HepG2 (cell line): ENCODE results near the gene LRRC4. TPM values are rescaled to one million over a fixed set of nuclear protein-coding genes. Genes with fewer than 3 reads are reported as not detected.
A peak's percentile ranks its signal among the peaks of the same experiment; 100 is the strongest.

ENCODE experiments used
- ATAC-seq: fragments of 200-7000 bp; cut with Tn5 transposase; 3 replicates; pipeline ENCODE4 v1.9.1; 2020; ENCODE audit warnings: mild to moderate bottlenecking, moderate library complexity
- BruUV-seq: library from RNA; stranded (reverse); fragments of 400-500 nt; replicated peaks from 2 replicates; lab custom pipeline; 2021; lab: Mats Ljungman, UMichigan
- CTCF ChIA-PET: fragments of 300-600 bp; formaldehyde crosslinking; extraction: SDS; loops from one replicate; lab custom pipeline; 2021; ENCODE audit warnings: low total read pairs, inconsistent platforms, low intra/inter-chr PET ratio; lab: Yijun Ruan, JAX
- POLR2A ChIA-PET: fragments of 350-600 bp; sonication (Branson Sonifier 250); formaldehyde crosslinking; loops from one replicate; lab custom pipeline; 2020; ENCODE audit warnings: antibody characterized with exemption, inconsistent platforms; lab: Yijun Ruan, JAX
- DNase-seq: peaks from one replicate; pipeline ENCODE4 v3.0.0-alpha.2; 2015; ENCODE audit warnings: low spot score
- FAIRE-seq: peaks from 3 replicates; lab custom pipeline; 2011; peaks lifted over from hg19 to GRCh38; lab: Jason Lieb, UNC
- H2AFZ ChIP-seq: one replicate; pipeline ENCODE4 v1.6.1; 2011; ENCODE audit warnings: low read length, inconsistent platforms
- H3K27ac ChIP-seq: fragments of 300-600 bp; 3 replicates; pipeline ENCODE4 v1.8.0; 2011; ENCODE audit warnings: mixed run types, mild to moderate bottlenecking, mixed read lengths, low read length, inconsistent platforms; ENCODE audit not compliant: insufficient read depth; ENCODE audit errors: extremely low read length
- H3K27me3 ChIP-seq, 2 experiments: fragments of 200-600 bp in 1 of 2; 2 replicates in 1 of 2; 3 replicates in 1 of 2; pipeline versions ENCODE4 v1.6.0 to v1.8.0; 2011; ENCODE audit warnings: low read length in 2 of 2, mild to moderate bottlenecking in 2 of 2, moderate library complexity in 2 of 2, inconsistent platforms in 1 of 2; ENCODE audit not compliant: insufficient read depth in 2 of 2, control insufficient read depth in 1 of 2
- H3K36me3 ChIP-seq, 2 experiments: fragments of 200-600 bp in 1 of 2; replicated peaks in 1 of 2; 2 replicates in 1 of 2; 3 replicates in 1 of 2; pipeline versions ENCODE4 v1.5.1 to v1.8.0; 2011; ENCODE audit warnings: low read length in 2 of 2, inconsistent platforms in 1 of 2; ENCODE audit not compliant: insufficient read depth in 2 of 2, control insufficient read depth in 1 of 2
- H3K4me1 ChIP-seq: 2 replicates; pipeline ENCODE4 v1.5.1; 2012; ENCODE audit warnings: low read length, inconsistent platforms; ENCODE audit not compliant: insufficient read depth
- H3K4me2 ChIP-seq: 2 replicates; pipeline ENCODE4 v1.6.0; 2011; ENCODE audit warnings: low read depth, low read length, inconsistent platforms
- H3K4me3 ChIP-seq, 3 experiments: fragments of 200-600 bp in 1 of 3; sonication (generic), shearing (Covaris generic) in 1 of 3; replicated peaks in 1 of 3; 2 replicates each; pipeline ENCODE4 v1.5.1; 2011 to 2016; ENCODE audit warnings: low read length in 3 of 3, inconsistent platforms in 2 of 3, low read depth in 2 of 3, mild to moderate bottlenecking in 2 of 3, control low read depth in 1 of 3, mixed read lengths in 1 of 3; ENCODE audit not compliant: insufficient read depth in 1 of 3
- H3K79me2 ChIP-seq: one replicate; pipeline ENCODE4 v1.6.1; 2011; ENCODE audit warnings: low read length, inconsistent platforms; ENCODE audit not compliant: insufficient read depth
- H3K9ac ChIP-seq: 2 replicates; pipeline ENCODE4 v1.6.0; 2011; ENCODE audit warnings: mild to moderate bottlenecking, low read depth, low read length, inconsistent platforms; ENCODE audit not compliant: insufficient read depth
- H3K9me3 ChIP-seq: 2 replicates; pipeline ENCODE4 v1.5.1; 2012; ENCODE audit warnings: mild to moderate bottlenecking, low read length
- H4K20me1 ChIP-seq: 2 replicates; pipeline ENCODE4 v1.6.0; 2011; ENCODE audit warnings: inconsistent platforms, mild to moderate bottlenecking, low read length, moderate library complexity; ENCODE audit not compliant: insufficient read depth
- RBM22 ChIP-seq: fragments of 200-400 bp; formaldehyde crosslinking; optimal IDR thresholded peaks from 2 replicates; pipeline ENCODE3; 2017; ENCODE audit warnings: mild to moderate bottlenecking, low read length, moderate library complexity
- ZNF407 ChIP-seq: sonication (generic); formaldehyde crosslinking; IDR thresholded peaks from one replicate; pipeline ENCODE4 v1.5.1; 2020; ENCODE audit warnings: mild to moderate bottlenecking, missing genetic modification reagents; ENCODE audit errors: not compliant biosample characterization
- WGBS: methylation state at CpG from one replicate; pipeline ENCODE4 v1.1.6; 2017; ENCODE audit warnings: low lambda C conversion rate; 5-methylcytosine and 5-hydroxymethylcytosine counted together
- in situ Hi-C: cut with HindIII; loops from 2 replicates; pipeline ENCODE4 v1.10.0; 2017; ENCODE audit warnings: low pct_unique_long_range_greater_than_20kb; ENCODE audit not compliant: extremely low pct_ligation_motif_present
- intact Hi-C: fragments of 100-400 bp; cut with micrococcal nuclease; formaldehyde crosslinking; loops from one replicate; pipeline ENCODE4 v1.10.0; 2022; ENCODE audit not compliant: unreplicated experiment
- polyA plus RNA-seq, 8 experiments: library from polyadenylated mRNA; depleted of rRNA in 3 of 8; stranded (reverse) in 7 of 8; unstranded in 1 of 8; fragments of >200 nt; fragmentation: Illumina TruSeq in 4 of 8; extraction: Trizol in 4 of 8; gene quantifications; 2 replicates each; pipeline versions ENCODE4 v1.2.1 to v1.2.3, GENCODE V29; 2011 to 2016; ENCODE audit warnings: low read depth in 4 of 8, missing spikeins in 1 of 8, mixed read lengths in 1 of 8; ENCODE audit not compliant: insufficient read depth in 1 of 8
- total RNA-seq, 5 experiments: library from RNA; depleted of rRNA; stranded (reverse); fragments of >200 nt; fragmentation: Illumina TruSeq; extraction: Trizol; gene quantifications; 2 replicates each; pipeline ENCODE4 v1.2.3, GENCODE V29; 2016; ENCODE audit warnings: low read depth in 1 of 5

The LRRC4 gene
- total and polyA plus RNA-seq, 2 of the 13 experiments (the other 11 are each of a cell fraction or from before 2014, with no cell fraction given), result not detected

- Histone ChIP-seq H3K4me1 (no peaks in the 10 kb centered on the region), H2AFZ (no peak overlapping the region), H3K9ac (no peak overlapping the region), H3K27ac (no peak overlapping the region), H3K9me3 (no peaks in the 10 kb centered on the region)
- in situ Hi-C loops, result no loop called here
- BruUV-seq, result no TSS peak
- intact Hi-C loops, result no loop called here
- TF ChIP-seq ZNF407 (CRISPR knock-in tag) (no peak), RBM22 (peak; percentile 41)
- TF ChIP-seq, all 625 proteins: peak for 1
- Histone ChIP-seq H3K4me2 (no peak overlapping the region), H4K20me1 (no peaks in the 10 kb centered on the region; the same call in 1 of the 2 replicates), H3K27me3 (no peaks in the 10 kb centered on the region), H3K36me3 (peaks cover 51 to 95% of the 10 kb centered on the region in 2 experiments), H3K79me2 (no peaks in the 10 kb centered on the region), H3K4me3 (no peak overlapping the region)
- DNase-seq, result no peak
- ATAC-seq, result no peak
- FAIRE-seq, result no peak
- POLR2A ChIA-PET, result no interaction called here
- WGBS, result 97% methylated on average over 7 of the region's 7 CpGs
- CTCF ChIA-PET, result no interaction called here
Observed at GRCh38 chr7:128080169-128080568, 48.9 kb upstream of the LRRC4 start.
